HepG2 (cell line): Measurements from ENCODE around the gene ACAN. TPM values are rescaled to one million over a fixed set of nuclear protein-coding genes. Genes with fewer than 3 reads are reported as not detected.

Experiments used
- ATAC-seq: fragments of 200-7000 bp; cut with Tn5 transposase; 3 replicates; pipeline ENCODE4 v1.9.1; 2020; ENCODE audit warnings: mild to moderate bottlenecking, moderate library complexity
- BruUV-seq: library from RNA; stranded (reverse); fragments of 400-500 nt; replicated peaks from 2 replicates; lab custom pipeline; 2021; lab: Mats Ljungman, UMichigan
- CTCF ChIA-PET: fragments of 300-600 bp; formaldehyde crosslinking; extraction: SDS; loops from one replicate; lab custom pipeline; 2021; ENCODE audit warnings: low total read pairs, inconsistent platforms, low intra/inter-chr PET ratio; lab: Yijun Ruan, JAX
- POLR2A ChIA-PET: fragments of 350-600 bp; sonication (Branson Sonifier 250); formaldehyde crosslinking; loops from one replicate; lab custom pipeline; 2020; ENCODE audit warnings: antibody characterized with exemption, inconsistent platforms; lab: Yijun Ruan, JAX
- DNase-seq: peaks from one replicate; pipeline ENCODE4 v3.0.0-alpha.2; 2015; ENCODE audit warnings: low spot score
- FAIRE-seq: peaks from 3 replicates; lab custom pipeline; 2011; peaks lifted over from hg19 to GRCh38; lab: Jason Lieb, UNC
- H2AFZ ChIP-seq: one replicate; pipeline ENCODE4 v1.6.1; 2011; ENCODE audit warnings: low read length, inconsistent platforms
- H3K27ac ChIP-seq: fragments of 300-600 bp; 3 replicates; pipeline ENCODE4 v1.8.0; 2011; ENCODE audit warnings: mixed run types, mild to moderate bottlenecking, mixed read lengths, low read length, inconsistent platforms; ENCODE audit not compliant: insufficient read depth; ENCODE audit errors: extremely low read length
- H3K27me3 ChIP-seq, 2 experiments: fragments of 200-600 bp in 1 of 2; 2 replicates in 1 of 2; 3 replicates in 1 of 2; pipeline versions ENCODE4 v1.6.0 to v1.8.0; 2011; ENCODE audit warnings: low read length in 2 of 2, mild to moderate bottlenecking in 2 of 2, moderate library complexity in 2 of 2, inconsistent platforms in 1 of 2; ENCODE audit not compliant: insufficient read depth in 2 of 2, control insufficient read depth in 1 of 2
- H3K36me3 ChIP-seq, 2 experiments: fragments of 200-600 bp in 1 of 2; replicated peaks in 1 of 2; 2 replicates in 1 of 2; 3 replicates in 1 of 2; pipeline versions ENCODE4 v1.5.1 to v1.8.0; 2011; ENCODE audit warnings: low read length in 2 of 2, inconsistent platforms in 1 of 2; ENCODE audit not compliant: insufficient read depth in 2 of 2, control insufficient read depth in 1 of 2
- H3K4me1 ChIP-seq: 2 replicates; pipeline ENCODE4 v1.5.1; 2012; ENCODE audit warnings: low read length, inconsistent platforms; ENCODE audit not compliant: insufficient read depth
- H3K4me2 ChIP-seq: 2 replicates; pipeline ENCODE4 v1.6.0; 2011; ENCODE audit warnings: low read depth, low read length, inconsistent platforms
- H3K4me3 ChIP-seq, 3 experiments: fragments of 200-600 bp in 1 of 3; sonication (generic), shearing (Covaris generic) in 1 of 3; replicated peaks in 1 of 3; 2 replicates each; pipeline ENCODE4 v1.5.1; 2011 to 2016; ENCODE audit warnings: low read length in 3 of 3, inconsistent platforms in 2 of 3, low read depth in 2 of 3, mild to moderate bottlenecking in 2 of 3, control low read depth in 1 of 3, mixed read lengths in 1 of 3; ENCODE audit not compliant: insufficient read depth in 1 of 3
- H3K79me2 ChIP-seq: one replicate; pipeline ENCODE4 v1.6.1; 2011; ENCODE audit warnings: low read length, inconsistent platforms; ENCODE audit not compliant: insufficient read depth
- H3K9ac ChIP-seq: 2 replicates; pipeline ENCODE4 v1.6.0; 2011; ENCODE audit warnings: mild to moderate bottlenecking, low read depth, low read length, inconsistent platforms; ENCODE audit not compliant: insufficient read depth
- H3K9me3 ChIP-seq: 2 replicates; pipeline ENCODE4 v1.5.1; 2012; ENCODE audit warnings: mild to moderate bottlenecking, low read length
- H4K20me1 ChIP-seq: 2 replicates; pipeline ENCODE4 v1.6.0; 2011; ENCODE audit warnings: inconsistent platforms, mild to moderate bottlenecking, low read length, moderate library complexity; ENCODE audit not compliant: insufficient read depth
- CBX2 ChIP-seq, 2 experiments: fragments of 200-600 bp in 1 of 2; sonication (generic); formaldehyde crosslinking in 1 of 2; IDR thresholded peaks; 2 replicates each; pipeline versions ENCODE4 v1.7.0 to v1.8.1; 2018 to 2022; ENCODE audit warnings: low read depth in 2 of 2, low read length in 1 of 2, mild to moderate bottlenecking in 1 of 2, missing genetic modification reagents in 1 of 2
- ETV5 ChIP-seq: IDR thresholded peaks from 2 replicates; pipeline ENCODE4 v1.6.1; 2018; ENCODE audit warnings: missing biosample characterization, missing genetic modification reagents, inconsistent platforms, borderline replicate concordance
- GABPA ChIP-seq, 2 experiments: IDR thresholded peaks; 2 replicates each; pipeline ENCODE4 v1.6.1; 2011 to 2016; ENCODE audit warnings: low read depth in 2 of 2, low read length in 1 of 2, missing biosample characterization in 1 of 2, missing genetic modification characterization in 1 of 2
- GABPB1 ChIP-seq: IDR thresholded peaks from 2 replicates; pipeline ENCODE4 v1.6.1; 2016; ENCODE audit warnings: mild to moderate bottlenecking, missing genetic modification reagents, moderate library complexity, missing compliant biosample characterization
- NFYC ChIP-seq: IDR thresholded peaks from 2 replicates; pipeline ENCODE4 v1.6.1; 2016; ENCODE audit warnings: missing genetic modification reagents, missing compliant biosample characterization
- RAD21 ChIP-seq: fragments of 450-650 bp; formaldehyde crosslinking; IDR thresholded peaks from 2 replicates; pipeline ENCODE4 v1.5.0; 2020; ENCODE audit warnings: mild to moderate bottlenecking
- XRCC5 ChIP-seq: fragments of 200-400 bp; formaldehyde crosslinking; optimal IDR thresholded peaks from 2 replicates; pipeline ENCODE3; 2017; ENCODE audit warnings: mild to moderate bottlenecking, low read length
- ZNF577 ChIP-seq: sonication (generic); formaldehyde crosslinking; IDR thresholded peaks from 2 replicates; pipeline ENCODE4 v1.4.0; 2020; ENCODE audit warnings: mild to moderate bottlenecking, low read depth, missing genetic modification reagents, borderline replicate concordance
- ZSCAN25 ChIP-seq: sonication (generic); formaldehyde crosslinking; IDR thresholded peaks from 2 replicates; pipeline ENCODE4 v1.8.0; 2022; ENCODE audit warnings: mild to moderate bottlenecking, missing genetic modification reagents
- WGBS: methylation state at CpG from one replicate; pipeline ENCODE4 v1.1.6; 2017; ENCODE audit warnings: low lambda C conversion rate; 5-methylcytosine and 5-hydroxymethylcytosine counted together
- in situ Hi-C: cut with HindIII; loops from 2 replicates; pipeline ENCODE4 v1.10.0; 2017; ENCODE audit warnings: low pct_unique_long_range_greater_than_20kb; ENCODE audit not compliant: extremely low pct_ligation_motif_present
- intact Hi-C: fragments of 100-400 bp; cut with micrococcal nuclease; formaldehyde crosslinking; loops from one replicate; pipeline ENCODE4 v1.10.0; 2022; ENCODE audit not compliant: unreplicated experiment
- polyA plus RNA-seq, 8 experiments: library from polyadenylated mRNA; depleted of rRNA in 3 of 8; stranded (reverse) in 7 of 8; unstranded in 1 of 8; fragments of >200 nt; fragmentation: Illumina TruSeq in 4 of 8; extraction: Trizol in 4 of 8; gene quantifications; 2 replicates each; pipeline versions ENCODE4 v1.2.1 to v1.2.3, GENCODE V29; 2011 to 2016; ENCODE audit warnings: low read depth in 4 of 8, missing spikeins in 1 of 8, mixed read lengths in 1 of 8; ENCODE audit not compliant: insufficient read depth in 1 of 8
- total RNA-seq, 5 experiments: library from RNA; depleted of rRNA; stranded (reverse); fragments of >200 nt; fragmentation: Illumina TruSeq; extraction: Trizol; gene quantifications; 2 replicates each; pipeline ENCODE4 v1.2.3, GENCODE V29; 2016; ENCODE audit warnings: low read depth in 1 of 5
- TF ChIP-seq, protein P1 (sequence below), 2 experiments: sonication (generic) in 1 of 2; formaldehyde crosslinking in 1 of 2; IDR thresholded peaks; 2 replicates each; pipeline versions ENCODE4 v1.4.0 to v1.6.1; 2018 to 2020; ENCODE audit warnings: missing genetic modification reagents in 2 of 2, borderline replicate concordance in 1 of 2, low read depth in 1 of 2, mild to moderate bottlenecking in 1 of 2, missing biosample characterization in 1 of 2
- TF ChIP-seq, protein P2 (sequence below): IDR thresholded peaks from 2 replicates; pipeline ENCODE4 v1.6.1; 2018; ENCODE audit warnings: missing genetic modification reagents
- TF ChIP-seq, protein P3 (sequence below): IDR thresholded peaks from 2 replicates; pipeline ENCODE4 v1.6.1; 2016; ENCODE audit warnings: missing biosample characterization, missing genetic modification reagents, low read depth
- TF ChIP-seq, protein P4 (sequence below): sonication (generic); formaldehyde crosslinking; IDR thresholded peaks from 2 replicates; pipeline ENCODE4 v1.5.0; 2020; ENCODE audit warnings: mild to moderate bottlenecking, missing genetic modification reagents, moderate library complexity

Gene ACAN
- total and polyA plus RNA-seq, 2 of the 13 experiments (the other 11 are each of a cell fraction or from before 2014, with no cell fraction given), result not detected

DNA sequence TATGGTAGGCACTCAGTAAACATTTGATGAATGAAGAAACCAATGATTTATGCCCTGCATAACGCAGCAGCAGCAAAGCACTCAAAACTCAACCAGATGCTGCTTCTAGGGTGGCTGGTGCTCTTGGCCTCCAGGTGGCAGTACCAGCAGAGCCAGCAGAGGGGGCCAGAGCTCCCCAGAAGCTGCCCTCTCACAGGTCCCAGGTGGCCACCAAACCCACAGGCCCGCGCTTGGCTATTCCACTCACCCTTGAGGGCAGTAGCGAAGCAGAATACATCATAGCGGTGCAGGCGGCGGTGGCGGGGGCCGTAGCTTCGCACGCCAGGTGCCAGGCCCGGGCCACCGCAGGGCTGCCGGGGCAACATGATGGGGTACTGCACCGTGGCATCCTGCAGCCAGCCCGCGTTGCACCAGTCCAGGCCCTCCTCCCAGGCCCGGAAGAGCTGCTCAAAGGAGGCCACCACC is 75.5 kb downstream of the ACAN start:
- Histone ChIP-seq H3K4me3 (no peak overlapping the region), H3K27me3 (peaks cover 13 to 42% of the 10 kb centered on the region in 2 experiments), H3K27ac (no peak overlapping the region), H3K4me1 (no peaks in the 10 kb centered on the region), H3K79me2 (no peaks in the 10 kb centered on the region), H4K20me1 (no peaks in the 10 kb centered on the region), H3K9me3 (no peaks in the 10 kb centered on the region), H2AFZ (no peak overlapping the region), H3K36me3 (no peaks in the 10 kb centered on the region), H3K9ac (no peak overlapping the region), H3K4me2 (no peak overlapping the region)
- no TSS peak for BruUV-seq
- in situ Hi-C loops, result no loop called here
- ChIA-PET CTCF (interaction anchor here (1.5 kb wide), 1 partner anchor 139 kb away, joined by 7 read pairs; no protein-coding TSS in a partner anchor), POLR2A (no interaction called here)
- intact Hi-C loops, result no loop called here
- peak; percentile 60 for FAIRE-seq
- WGBS, result 14% methylated on average over 1 of the region's 18 CpGs
- ATAC-seq, result peak; percentile 97
- peak; percentile 37 for DNase-seq
- TF ChIP-seq NFYC (CRISPR knock-in tag) (no peak), ETV5 (CRISPR knock-in tag) (no peak), CBX2 (IDR thresholded peaks at IDR 0.05; ENCODE audit: low read depth, low read length) (no peak), CBX2 (CRISPR knock-in tag; IDR thresholded peaks at IDR 0.05; ENCODE audit: low read depth) (no peak), ZSCAN25 (CRISPR knock-in tag) (no peak), XRCC5 (peak; percentile 79), GABPB1 (peak; percentile 24; the same call in 1 of the 2 replicates), GABPA (IDR thresholded peaks at IDR 0.05; ENCODE audit: low read depth, low read length) (no peak), GABPA (CRISPR knock-in tag; IDR thresholded peaks at IDR 0.05; ENCODE audit: low read depth) (no peak), RAD21 (CRISPR knock-in tag) (peak; percentile 42; the same call in 1 of the 2 replicates), ZNF577 (CRISPR knock-in tag) (no peak)
- TF ChIP-seq, protein P1, sequence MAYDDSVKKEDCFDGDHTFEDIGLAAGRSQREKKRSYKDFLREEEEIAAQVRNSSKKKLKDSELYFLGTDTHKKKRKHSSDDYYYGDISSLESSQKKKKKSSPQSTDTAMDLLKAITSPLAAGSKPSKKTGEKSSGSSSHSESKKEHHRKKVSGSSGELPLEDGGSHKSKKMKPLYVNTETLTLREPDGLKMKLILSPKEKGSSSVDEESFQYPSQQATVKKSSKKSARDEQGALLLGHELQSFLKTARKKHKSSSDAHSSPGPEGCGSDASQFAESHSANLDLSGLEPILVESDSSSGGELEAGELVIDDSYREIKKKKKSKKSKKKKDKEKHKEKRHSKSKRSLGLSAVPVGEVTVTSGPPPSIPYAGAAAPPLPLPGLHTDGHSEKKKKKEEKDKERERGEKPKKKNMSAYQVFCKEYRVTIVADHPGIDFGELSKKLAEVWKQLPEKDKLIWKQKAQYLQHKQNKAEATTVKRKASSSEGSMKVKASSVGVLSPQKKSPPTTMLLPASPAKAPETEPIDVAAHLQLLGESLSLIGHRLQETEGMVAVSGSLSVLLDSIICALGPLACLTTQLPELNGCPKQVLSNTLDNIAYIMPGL (CRISPR knock-in tag; IDR thresholded peaks at IDR 0.05; ENCODE audit: borderline replicate concordance in 1 of 2, low read depth in 1 of 2), result no peak
- TF ChIP-seq, protein P2, sequence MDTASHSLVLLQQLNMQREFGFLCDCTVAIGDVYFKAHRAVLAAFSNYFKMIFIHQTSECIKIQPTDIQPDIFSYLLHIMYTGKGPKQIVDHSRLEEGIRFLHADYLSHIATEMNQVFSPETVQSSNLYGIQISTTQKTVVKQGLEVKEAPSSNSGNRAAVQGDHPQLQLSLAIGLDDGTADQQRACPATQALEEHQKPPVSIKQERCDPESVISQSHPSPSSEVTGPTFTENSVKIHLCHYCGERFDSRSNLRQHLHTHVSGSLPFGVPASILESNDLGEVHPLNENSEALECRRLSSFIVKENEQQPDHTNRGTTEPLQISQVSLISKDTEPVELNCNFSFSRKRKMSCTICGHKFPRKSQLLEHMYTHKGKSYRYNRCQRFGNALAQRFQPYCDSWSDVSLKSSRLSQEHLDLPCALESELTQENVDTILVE (CRISPR knock-in tag), result no peak
- TF ChIP-seq, protein P3, sequence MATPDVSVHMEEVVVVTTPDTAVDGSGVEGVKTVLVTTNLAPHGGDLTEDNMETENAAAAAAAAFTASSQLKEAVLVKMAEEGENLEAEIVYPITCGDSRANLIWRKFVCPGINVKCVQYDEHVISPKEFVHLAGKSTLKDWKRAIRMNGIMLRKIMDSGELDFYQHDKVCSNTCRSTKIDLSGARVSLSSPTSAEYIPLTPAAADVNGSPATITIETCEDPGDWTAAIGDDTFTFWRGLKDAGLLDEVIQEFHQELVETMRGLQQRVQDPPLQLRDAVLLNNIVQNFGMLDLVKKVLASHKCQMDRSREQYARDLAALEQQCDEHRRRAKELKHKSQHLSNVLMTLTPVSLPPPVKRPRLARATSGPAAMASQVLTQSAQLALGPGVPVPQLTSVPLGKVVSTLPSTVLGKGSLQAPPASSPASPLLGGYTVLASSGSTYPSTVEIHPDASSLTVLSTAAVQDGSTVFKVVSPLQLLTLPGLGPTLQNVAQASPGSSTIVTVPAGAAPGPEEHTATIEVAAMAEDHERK, result no peak
- TF ChIP-seq, protein P4, sequence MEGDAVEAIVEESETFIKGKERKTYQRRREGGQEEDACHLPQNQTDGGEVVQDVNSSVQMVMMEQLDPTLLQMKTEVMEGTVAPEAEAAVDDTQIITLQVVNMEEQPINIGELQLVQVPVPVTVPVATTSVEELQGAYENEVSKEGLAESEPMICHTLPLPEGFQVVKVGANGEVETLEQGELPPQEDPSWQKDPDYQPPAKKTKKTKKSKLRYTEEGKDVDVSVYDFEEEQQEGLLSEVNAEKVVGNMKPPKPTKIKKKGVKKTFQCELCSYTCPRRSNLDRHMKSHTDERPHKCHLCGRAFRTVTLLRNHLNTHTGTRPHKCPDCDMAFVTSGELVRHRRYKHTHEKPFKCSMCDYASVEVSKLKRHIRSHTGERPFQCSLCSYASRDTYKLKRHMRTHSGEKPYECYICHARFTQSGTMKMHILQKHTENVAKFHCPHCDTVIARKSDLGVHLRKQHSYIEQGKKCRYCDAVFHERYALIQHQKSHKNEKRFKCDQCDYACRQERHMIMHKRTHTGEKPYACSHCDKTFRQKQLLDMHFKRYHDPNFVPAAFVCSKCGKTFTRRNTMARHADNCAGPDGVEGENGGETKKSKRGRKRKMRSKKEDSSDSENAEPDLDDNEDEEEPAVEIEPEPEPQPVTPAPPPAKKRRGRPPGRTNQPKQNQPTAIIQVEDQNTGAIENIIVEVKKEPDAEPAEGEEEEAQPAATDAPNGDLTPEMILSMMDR, result peak; percentile 80
